KMS-11 (cell line): ENCODE measurements around the gene C1orf198.

Source experiments
- H2AFZ ChIP-seq: fragments of 200-600 bp; sonication (generic); 2 replicates; pipeline ENCODE4 v1.6.1; 2016; ENCODE audit warnings: antibody characterized with exemption, mixed run types, low read depth
- H3K27ac ChIP-seq: fragments of 200-600 bp; sonication (generic); 2 replicates; pipeline ENCODE4 v1.6.1; 2016; ENCODE audit warnings: mild to moderate bottlenecking, mixed run types
- H3K27me3 ChIP-seq: fragments of 200-600 bp; sonication (generic); 2 replicates; pipeline ENCODE4 v1.6.1; 2017; ENCODE audit warnings: mild to moderate bottlenecking, low read depth, mixed run types, moderate library complexity; ENCODE audit not compliant: insufficient read depth
- H3K36me3 ChIP-seq: fragments of 200-600 bp; sonication (generic); 2 replicates; pipeline ENCODE4 v1.6.1; 2017; ENCODE audit warnings: mild to moderate bottlenecking, mixed run types; ENCODE audit not compliant: insufficient read depth
- H3K4me1 ChIP-seq: fragments of 200-600 bp; sonication (generic); 2 replicates; pipeline ENCODE4 v1.6.1; 2016; ENCODE audit warnings: mild to moderate bottlenecking, low read depth, mixed run types; ENCODE audit not compliant: poor library complexity, severe bottlenecking
- H3K4me2 ChIP-seq: fragments of 200-600 bp; sonication (generic); 2 replicates; pipeline ENCODE4 v1.7.0; 2016; ENCODE audit warnings: mild to moderate bottlenecking, mixed run types
- H3K4me3 ChIP-seq: fragments of 200-600 bp; sonication (generic); IDR thresholded peaks from 2 replicates; pipeline ENCODE4 v1.6.1; 2017; ENCODE audit warnings: low read depth, low read length, mixed read lengths; ENCODE audit not compliant: insufficient read depth
- H3K79me2 ChIP-seq: fragments of 200-600 bp; sonication (generic); 2 replicates; pipeline ENCODE4 v1.6.1; 2016; ENCODE audit warnings: low read depth, mixed run types; ENCODE audit not compliant: insufficient read depth
- H3K9ac ChIP-seq: fragments of 200-600 bp; sonication (generic); 2 replicates; pipeline ENCODE4 v1.6.1; 2016; ENCODE audit warnings: mild to moderate bottlenecking, mixed run types
- H4K20me1 ChIP-seq: fragments of 200-600 bp; sonication (generic); 2 replicates; pipeline ENCODE4 v1.6.1; 2016; ENCODE audit warnings: mild to moderate bottlenecking, mixed run types; ENCODE audit not compliant: insufficient read depth
- TF ChIP-seq, protein P1 (sequence below): fragments of 200-600 bp; sonication (generic); conservative IDR thresholded peaks from 2 replicates; pipeline ENCODE4 v1.6.1; 2017; ENCODE audit warnings: low read depth, mild to moderate bottlenecking, antibody characterized with exemption, low read length, moderate library complexity, mixed read lengths

The C1orf198 gene

GRCh38 chr1:230870916-230871315 is 2.6 kb upstream of the C1orf198 start:
- H3K36me3 ChIP-seq, result no peaks in the 10 kb centered on the region
- peaks cover 14% of the 10 kb centered on the region for H3K4me1 ChIP-seq
- H3K4me3 ChIP-seq, result no peak overlapping the region
- no peaks in the 10 kb centered on the region; the same call in 1 of the 2 replicates for H3K27me3 ChIP-seq
- H3K4me2 ChIP-seq, result no peak overlapping the region
- TF ChIP-seq, protein P1, sequence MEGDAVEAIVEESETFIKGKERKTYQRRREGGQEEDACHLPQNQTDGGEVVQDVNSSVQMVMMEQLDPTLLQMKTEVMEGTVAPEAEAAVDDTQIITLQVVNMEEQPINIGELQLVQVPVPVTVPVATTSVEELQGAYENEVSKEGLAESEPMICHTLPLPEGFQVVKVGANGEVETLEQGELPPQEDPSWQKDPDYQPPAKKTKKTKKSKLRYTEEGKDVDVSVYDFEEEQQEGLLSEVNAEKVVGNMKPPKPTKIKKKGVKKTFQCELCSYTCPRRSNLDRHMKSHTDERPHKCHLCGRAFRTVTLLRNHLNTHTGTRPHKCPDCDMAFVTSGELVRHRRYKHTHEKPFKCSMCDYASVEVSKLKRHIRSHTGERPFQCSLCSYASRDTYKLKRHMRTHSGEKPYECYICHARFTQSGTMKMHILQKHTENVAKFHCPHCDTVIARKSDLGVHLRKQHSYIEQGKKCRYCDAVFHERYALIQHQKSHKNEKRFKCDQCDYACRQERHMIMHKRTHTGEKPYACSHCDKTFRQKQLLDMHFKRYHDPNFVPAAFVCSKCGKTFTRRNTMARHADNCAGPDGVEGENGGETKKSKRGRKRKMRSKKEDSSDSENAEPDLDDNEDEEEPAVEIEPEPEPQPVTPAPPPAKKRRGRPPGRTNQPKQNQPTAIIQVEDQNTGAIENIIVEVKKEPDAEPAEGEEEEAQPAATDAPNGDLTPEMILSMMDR, result no peak
- no peak overlapping the region for H3K27ac ChIP-seq
- H2AFZ ChIP-seq, result no peak overlapping the region
- no peak overlapping the region for H3K9ac ChIP-seq
- H3K79me2 ChIP-seq, result peaks cover 3% of the 10 kb centered on the region; the same call in 1 of the 2 replicates
- no peaks in the 10 kb centered on the region for H4K20me1 ChIP-seq

DNA sequence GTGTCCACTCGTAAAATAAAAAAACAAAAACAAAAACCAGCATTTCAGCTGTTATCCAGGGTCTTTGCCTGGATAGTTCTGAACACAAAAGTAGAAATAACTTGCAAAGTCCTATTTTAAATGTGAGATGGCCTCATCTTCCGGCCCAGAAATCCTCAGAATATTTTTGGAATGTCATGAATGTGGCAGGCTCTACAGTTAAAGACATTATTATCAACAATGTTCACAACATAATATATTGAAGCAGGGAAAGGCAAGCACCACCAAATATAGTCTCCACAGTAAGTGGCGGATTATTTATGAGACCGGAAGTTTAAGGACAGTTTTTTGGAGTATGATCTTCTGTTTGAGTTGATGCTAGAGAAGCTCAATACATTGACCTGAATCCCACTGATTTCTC is 1.2 kb upstream of the C1orf198 start:
- no peaks in the 10 kb centered on the region for H4K20me1 ChIP-seq
- no peak overlapping the region for H3K27ac ChIP-seq
- no peaks in the 10 kb centered on the region; the same call in 1 of the 2 replicates for H3K27me3 ChIP-seq
- H3K4me2 ChIP-seq, result peak overlapping the region; percentile 65
- H3K9ac ChIP-seq, result no peak overlapping the region
- no peak overlapping the region for H3K4me3 ChIP-seq
- H3K4me1 ChIP-seq, result peaks cover 14% of the 10 kb centered on the region
- TF ChIP-seq, protein P1, result no peak
- peaks cover 3% of the 10 kb centered on the region; the same call in 1 of the 2 replicates for H3K79me2 ChIP-seq
- H2AFZ ChIP-seq, result peak overlapping the region; percentile 95; the same call in 1 of the 2 replicates
- H3K36me3 ChIP-seq, result no peaks in the 10 kb centered on the region

- Histone ChIP-seq H3K4me1 (peaks cover 14% of the 10 kb centered on the region), H3K27ac (peak overlapping the region; percentile 8; the same call in 1 of the 2 replicates), H3K79me2 (peaks cover 3% of the 10 kb centered on the region; the same call in 1 of the 2 replicates), H3K27me3 (no peaks in the 10 kb centered on the region; the same call in 1 of the 2 replicates), H3K9ac (peak overlapping the region; percentile 74), H2AFZ (peak overlapping the region; percentile 95), H3K4me3 (peak overlapping the region; percentile 71), H3K4me2 (peak overlapping the region; percentile 65), H4K20me1 (no peaks in the 10 kb centered on the region), H3K36me3 (no peaks in the 10 kb centered on the region)
- TF ChIP-seq, protein P1, result no peak
Measured at GRCh38 chr1:230868736-230869385, 540 bp upstream of the C1orf198 start.

- peaks cover 20% of the 10 kb centered on the region for H3K4me1 ChIP-seq
- no peaks in the 10 kb centered on the region for H3K36me3 ChIP-seq
- TF ChIP-seq, protein P1, result no peak
- no peaks in the 10 kb centered on the region; the same call in 1 of the 2 replicates for H3K27me3 ChIP-seq
- no peak overlapping the region for H3K4me3 ChIP-seq
- H3K79me2 ChIP-seq, result peaks cover 3% of the 10 kb centered on the region; the same call in 1 of the 2 replicates
- H2AFZ ChIP-seq, result peak overlapping the region; percentile 97
- no peaks in the 10 kb centered on the region for H4K20me1 ChIP-seq
- H3K27ac ChIP-seq, result no peak overlapping the region
- H3K9ac ChIP-seq, result no peak overlapping the region; the same call in 1 of the 2 replicates
- H3K4me2 ChIP-seq, result peak overlapping the region; percentile 75
Measured at GRCh38 chr1:230867101-230867902, 1.0 kb downstream of the C1orf198 start.
